Keratinocyte (primary cell): Measurements from ENCODE around the gene XIAP.

ENCODE experiments used
- CTCF ChIP-seq, 3 experiments: IDR thresholded peaks in 1 of 3; conservative IDR thresholded peaks in 1 of 3; optimal IDR thresholded peaks in 1 of 3; 2 replicates in 2 of 3; 3 replicates in 1 of 3; pipeline versions ENCODE3 to v1.5.1; 2011; ENCODE audit warnings: low read length in 3 of 3, mild to moderate bottlenecking in 3 of 3, moderate library complexity in 2 of 3, control low read depth in 1 of 3, inconsistent platforms in 1 of 3; ENCODE audit not compliant: insufficient read depth in 2 of 3; ENCODE audit errors: extremely low read depth in 1 of 3
- EZH2 ChIP-seq: IDR thresholded peaks from one replicate; pipeline ENCODE4 v1.6.1; 2012; ENCODE audit warnings: inconsistent platforms, mild to moderate bottlenecking, low read length, moderate library complexity

DNA sequence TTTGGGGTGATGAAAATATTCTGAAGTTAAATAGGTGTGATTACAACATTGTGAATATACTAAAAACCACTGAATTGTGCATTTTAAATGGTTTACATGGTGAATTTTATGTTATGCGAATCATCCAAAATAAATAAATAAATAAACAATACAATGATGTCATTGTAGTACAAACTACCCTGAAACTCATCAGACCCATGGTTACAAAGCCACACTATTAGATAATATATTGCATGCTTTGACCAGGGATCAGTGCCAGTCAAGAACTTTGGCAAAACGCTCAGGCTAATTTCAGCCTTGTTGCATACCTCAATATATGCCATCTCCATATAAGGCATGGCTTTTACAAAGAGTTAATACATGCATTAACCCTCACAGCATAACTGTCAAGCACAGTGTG, 45.5 kb upstream of the XIAP start:
- TF ChIP-seq CTCF (optimal IDR thresholded peaks at IDR 0.05 in 1 of 3, IDR thresholded peaks at IDR 0.05 in 1 of 3, conservative IDR thresholded peaks at IDR 0.05 in 1 of 3; ENCODE audit: extremely low read depth in 1 of 3, insufficient read depth in 2 of 3, low read length in 3 of 3): no peak
- no peak for TF ChIP-seq EZH2
